ENCODE measurements around the gene CSF3.

CSF3 gene

DNA sequence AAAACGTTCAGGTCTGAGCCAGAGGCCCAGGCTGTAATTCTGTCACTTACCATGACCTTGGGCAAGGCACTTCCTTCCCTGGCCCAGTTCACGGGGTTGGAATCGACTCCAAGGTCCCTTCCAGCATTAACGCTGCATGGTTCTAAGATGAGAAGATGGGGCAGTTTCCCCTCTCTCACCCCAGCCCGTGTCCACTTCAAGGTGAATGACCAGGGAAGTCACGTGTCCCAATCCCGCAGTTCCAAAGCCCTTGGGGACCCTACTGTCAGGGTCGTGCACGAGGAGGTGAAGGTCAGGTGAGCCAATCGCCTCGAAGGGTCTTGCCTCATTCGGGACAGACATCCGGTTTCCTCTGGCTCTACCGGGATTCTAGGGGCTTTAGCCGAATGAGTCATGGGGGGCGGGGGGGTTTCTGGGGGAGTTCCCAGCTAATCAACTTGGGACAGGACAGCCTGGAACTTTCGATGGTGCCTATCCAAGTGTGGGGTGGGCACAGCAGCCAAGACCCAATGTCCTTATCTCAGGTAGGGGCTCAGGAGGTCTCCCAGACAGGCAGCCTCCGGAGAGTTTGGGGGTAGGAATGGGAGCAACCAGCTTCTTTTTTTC is 762 bp upstream of the CSF3 start:
- Mint-ChIP-seq H3K36me3 (no peaks in the 10 kb centered on the region), H3K4me3 (no peak overlapping the region), H3K27me3 (no peaks in the 10 kb centered on the region), H3K9me3 (ENCODE audit: low read depth) (no peaks in the 10 kb centered on the region), H3K27ac (no peak overlapping the region), H3K4me1 (ENCODE audit: low read depth) (peaks cover 12% of the 10 kb centered on the region)

DNA sequence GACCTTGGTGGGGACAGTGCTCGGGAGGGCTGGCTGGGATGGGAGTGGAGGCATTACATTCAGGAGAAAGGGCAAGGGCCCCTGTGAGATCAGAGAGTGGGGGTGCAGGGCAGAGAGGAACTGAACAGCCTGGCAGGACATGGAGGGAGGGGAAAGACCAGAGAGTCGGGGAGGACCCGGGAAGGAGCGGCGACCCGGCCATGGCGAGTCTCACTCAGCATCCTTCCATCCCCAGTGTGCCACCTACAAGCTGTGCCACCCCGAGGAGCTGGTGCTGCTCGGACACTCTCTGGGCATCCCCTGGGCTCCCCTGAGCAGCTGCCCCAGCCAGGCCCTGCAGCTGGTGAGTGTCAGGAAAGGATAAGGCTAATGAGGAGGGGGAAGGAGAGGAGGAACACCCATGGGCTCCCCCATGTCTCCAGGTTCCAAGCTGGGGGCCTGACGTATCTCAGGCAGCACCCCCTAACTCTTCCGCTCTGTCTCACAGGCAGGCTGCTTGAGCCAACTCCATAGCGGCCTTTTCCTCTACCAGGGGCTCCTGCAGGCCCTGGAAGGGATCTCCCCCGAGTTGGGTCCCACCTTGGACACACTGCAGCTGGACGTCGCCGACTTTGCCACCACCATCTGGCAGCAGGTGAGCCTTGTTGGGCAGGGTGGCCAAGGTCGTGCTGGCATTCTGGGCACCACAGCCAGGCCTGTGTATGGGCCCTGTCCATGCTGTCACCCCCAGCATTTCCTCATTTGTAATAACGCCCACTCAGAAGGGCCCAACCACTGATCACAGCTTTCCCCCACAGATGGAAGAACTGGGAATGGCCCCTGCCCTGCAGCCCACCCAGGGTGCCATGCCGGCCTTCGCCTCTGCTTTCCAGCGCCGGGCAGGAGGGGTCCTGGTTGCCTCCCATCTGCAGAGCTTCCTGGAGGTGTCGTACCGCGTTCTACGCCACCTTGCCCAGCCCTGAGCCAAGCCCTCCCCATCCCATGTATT is 1.1 kb downstream of the CSF3 start:
- H3K9me3 Mint-ChIP-seq (ENCODE audit: low read depth), result no peaks in the 10 kb centered on the region
- no peak overlapping the region for H3K27ac Mint-ChIP-seq

GRCh38 chr17:40017422-40018080 is 2.3 kb downstream of the CSF3 start:
- H3K27ac Mint-ChIP-seq, result no peak overlapping the region
- H3K4me1 Mint-ChIP-seq (ENCODE audit: low read depth), result peaks cover 5% of the 10 kb centered on the region
- H3K4me3 Mint-ChIP-seq, result no peak overlapping the region
- no peaks in the 10 kb centered on the region for H3K9me3 Mint-ChIP-seq (ENCODE audit: low read depth)
- no peaks in the 10 kb centered on the region for H3K36me3 Mint-ChIP-seq
- no peaks in the 10 kb centered on the region for H3K27me3 Mint-ChIP-seq

More for the DNA sequence above, 1.1 kb downstream of the CSF3 start:
- H3K4me1 Mint-ChIP-seq (ENCODE audit: low read depth), result peaks cover 5% of the 10 kb centered on the region
- H3K36me3 Mint-ChIP-seq, result no peaks in the 10 kb centered on the region
- no peak overlapping the region for H3K4me3 Mint-ChIP-seq
- no peaks in the 10 kb centered on the region for H3K27me3 Mint-ChIP-seq

- peaks cover 4% of the 10 kb centered on the region for H3K4me1 Mint-ChIP-seq (ENCODE audit: low read depth)
- no peak overlapping the region for H3K27ac Mint-ChIP-seq
- no peaks in the 10 kb centered on the region for H3K9me3 Mint-ChIP-seq (ENCODE audit: low read depth)
- H3K4me3 Mint-ChIP-seq, result no peak overlapping the region
- no peaks in the 10 kb centered on the region for H3K27me3 Mint-ChIP-seq
- H3K36me3 Mint-ChIP-seq, result no peaks in the 10 kb centered on the region
These were observed 3.2 kb downstream of the CSF3 start for GRCh38 chr17:40018211-40019121.

GRCh38 chr17:40019140-40019991 is 4.1 kb downstream of the CSF3 start:
- no peak overlapping the region for H3K4me3 Mint-ChIP-seq
- no peaks in the 10 kb centered on the region for H3K9me3 Mint-ChIP-seq (ENCODE audit: low read depth)
- no peak overlapping the region for H3K27ac Mint-ChIP-seq
- H3K4me1 Mint-ChIP-seq (ENCODE audit: low read depth), result no peaks in the 10 kb centered on the region
- no peaks in the 10 kb centered on the region for H3K27me3 Mint-ChIP-seq
- no peaks in the 10 kb centered on the region for H3K36me3 Mint-ChIP-seq

DNA sequence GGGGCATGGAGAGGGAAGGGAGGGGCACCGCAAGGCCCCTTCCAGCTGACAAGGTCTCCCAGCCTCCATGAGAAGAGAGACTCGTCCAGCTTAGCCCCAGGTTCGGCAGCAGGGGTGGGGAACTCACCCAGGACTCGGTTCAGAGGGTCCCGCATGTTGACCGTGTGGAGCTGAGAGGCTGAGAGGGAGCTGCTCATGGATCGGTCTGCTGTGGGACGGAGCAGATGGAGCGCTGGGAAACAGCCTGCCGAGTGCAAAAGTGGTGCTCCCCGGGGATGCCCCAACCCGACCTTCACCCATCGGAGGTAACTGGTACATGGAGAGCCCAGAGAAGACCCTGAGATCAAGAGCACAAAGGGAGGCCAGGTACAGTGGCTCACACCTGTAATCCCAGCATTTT is 4.9 kb downstream of the CSF3 start:
- H3K27me3 Mint-ChIP-seq, result no peaks in the 10 kb centered on the region
- no peaks in the 10 kb centered on the region for H3K36me3 Mint-ChIP-seq
- no peaks in the 10 kb centered on the region for H3K4me1 Mint-ChIP-seq (ENCODE audit: low read depth)
- H3K9me3 Mint-ChIP-seq (ENCODE audit: low read depth), result no peaks in the 10 kb centered on the region
- H3K27ac Mint-ChIP-seq, result no peak overlapping the region
- no peak overlapping the region for H3K4me3 Mint-ChIP-seq

GRCh38 chr17:40021451-40021971 is 6.3 kb downstream of the CSF3 start:
- H3K4me3 Mint-ChIP-seq, result no peak overlapping the region
- H3K27ac Mint-ChIP-seq, result no peak overlapping the region
- H3K4me1 Mint-ChIP-seq (ENCODE audit: low read depth), result peaks cover 13% of the 10 kb centered on the region
- H3K9me3 Mint-ChIP-seq (ENCODE audit: low read depth), result no peaks in the 10 kb centered on the region
- peaks cover 6% of the 10 kb centered on the region for H3K36me3 Mint-ChIP-seq
- no peaks in the 10 kb centered on the region for H3K27me3 Mint-ChIP-seq

- peaks cover 15% of the 10 kb centered on the region for H3K4me1 Mint-ChIP-seq (ENCODE audit: low read depth)
- no peaks in the 10 kb centered on the region for H3K27me3 Mint-ChIP-seq
- H3K36me3 Mint-ChIP-seq, result peaks cover 6% of the 10 kb centered on the region
- no peak overlapping the region for H3K4me3 Mint-ChIP-seq
- H3K27ac Mint-ChIP-seq, result no peak overlapping the region
- no peaks in the 10 kb centered on the region for H3K9me3 Mint-ChIP-seq (ENCODE audit: low read depth)
These were observed 7.3 kb downstream of the CSF3 start for GRCh38 chr17:40022497-40022896.

DNA sequence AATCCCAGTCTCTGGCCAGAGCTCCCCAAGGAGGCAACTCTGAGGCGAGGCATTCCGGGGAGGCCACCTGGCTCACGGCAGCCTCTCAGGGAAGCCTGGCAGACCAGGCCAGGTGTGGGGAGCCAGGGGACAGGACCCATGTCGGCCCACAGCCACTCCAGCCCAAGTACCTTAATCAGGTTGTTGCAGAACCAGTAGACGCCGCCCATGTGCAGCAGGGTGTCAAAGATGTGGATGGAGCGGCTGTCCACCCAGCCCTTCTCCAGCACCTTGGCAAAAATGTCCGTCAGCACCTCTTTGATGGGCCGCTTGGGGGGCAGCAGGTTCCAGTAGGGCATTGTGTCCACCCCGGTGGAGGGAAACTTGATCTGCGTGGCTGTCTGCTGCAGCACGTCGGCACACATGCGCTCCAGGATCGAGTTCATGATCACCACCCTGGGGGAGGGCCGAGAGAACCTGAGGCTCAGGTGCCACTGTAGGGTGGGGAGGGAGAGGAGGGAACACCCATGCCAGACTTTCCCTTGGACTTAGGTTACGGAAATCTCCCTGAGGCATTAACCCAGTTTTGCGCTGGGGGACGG is 7.8 kb downstream of the CSF3 start:
- H3K4me3 Mint-ChIP-seq, result no peak overlapping the region
- no peaks in the 10 kb centered on the region for H3K27me3 Mint-ChIP-seq
- peaks cover 6% of the 10 kb centered on the region for H3K36me3 Mint-ChIP-seq
- H3K27ac Mint-ChIP-seq, result no peak overlapping the region
- peaks cover 15% of the 10 kb centered on the region for H3K4me1 Mint-ChIP-seq (ENCODE audit: low read depth)
- no peaks in the 10 kb centered on the region for H3K9me3 Mint-ChIP-seq (ENCODE audit: low read depth)

DNA sequence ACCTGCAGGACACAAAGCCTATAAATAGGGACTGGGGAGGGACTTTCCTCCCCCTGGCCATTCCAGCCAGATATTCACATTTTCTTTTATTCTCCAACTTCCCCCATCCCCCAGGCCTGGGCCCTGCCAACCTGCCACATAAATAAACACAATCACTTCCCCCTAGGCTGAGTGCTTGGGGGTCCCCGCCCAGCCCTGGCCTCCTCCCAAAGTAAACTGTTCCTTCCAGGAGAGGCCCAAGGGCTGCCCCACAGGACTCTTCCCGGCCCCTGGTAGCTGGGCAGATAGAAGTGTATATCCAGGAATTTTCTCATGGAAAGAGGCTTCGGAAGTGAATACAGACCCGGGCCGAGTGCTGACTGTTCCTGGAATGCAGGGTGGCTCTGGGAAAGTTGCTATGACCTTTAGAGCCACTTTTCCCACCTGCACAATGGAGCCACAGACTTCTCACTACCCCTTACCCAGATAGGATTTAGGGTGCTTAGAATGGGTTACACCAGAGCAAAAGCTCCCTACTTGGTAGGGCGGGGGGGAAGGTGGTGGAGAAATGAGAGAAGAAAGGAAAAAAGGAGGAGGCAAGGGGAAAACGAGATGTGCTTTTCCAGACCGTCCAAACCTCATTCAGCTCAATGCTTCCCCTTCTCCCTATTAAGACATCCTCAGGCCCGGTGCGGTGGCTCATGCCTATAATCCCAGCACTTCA is 8.5 kb downstream of the CSF3 start:
- H3K27ac Mint-ChIP-seq, result no peak overlapping the region

GRCh38 chr17:40024901-40025300 is 9.7 kb downstream of the CSF3 start:
- H3K9me3 Mint-ChIP-seq (ENCODE audit: low read depth), result no peaks in the 10 kb centered on the region
- peaks cover 15% of the 10 kb centered on the region for H3K4me1 Mint-ChIP-seq (ENCODE audit: low read depth)
- H3K27ac Mint-ChIP-seq, result no peak overlapping the region
- peaks cover 8% of the 10 kb centered on the region for H3K36me3 Mint-ChIP-seq
- H3K4me3 Mint-ChIP-seq, result no peak overlapping the region
- no peaks in the 10 kb centered on the region for H3K27me3 Mint-ChIP-seq

More for the DNA sequence above, 8.5 kb downstream of the CSF3 start:
- H3K4me1 Mint-ChIP-seq (ENCODE audit: low read depth), result peaks cover 15% of the 10 kb centered on the region
- H3K36me3 Mint-ChIP-seq, result peaks cover 6% of the 10 kb centered on the region
- H3K9me3 Mint-ChIP-seq (ENCODE audit: low read depth), result no peaks in the 10 kb centered on the region
- no peaks in the 10 kb centered on the region for H3K27me3 Mint-ChIP-seq
- no peak overlapping the region for H3K4me3 Mint-ChIP-seq

DNA sequence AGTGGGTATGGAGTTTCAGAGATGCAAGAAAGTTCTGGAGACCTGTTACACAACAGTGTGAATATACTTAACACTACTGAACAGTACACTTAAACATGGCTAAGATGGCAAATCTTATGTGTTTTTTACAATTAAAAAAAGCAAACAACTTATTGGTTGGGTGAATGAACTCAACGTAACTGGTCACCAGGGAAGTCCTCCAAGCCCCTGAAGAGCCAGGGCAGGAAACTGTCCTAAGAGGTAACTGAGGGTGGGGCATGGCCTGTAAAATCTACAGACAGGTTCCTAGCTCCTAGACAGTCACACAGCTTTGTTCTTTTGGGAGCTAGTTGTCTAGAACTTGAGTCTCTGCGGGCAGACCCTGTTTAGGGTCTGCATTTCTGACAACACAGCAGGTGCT is 10.3 kb downstream of the CSF3 start:
- H3K4me3 Mint-ChIP-seq, result peak overlapping the region; percentile 51
- H3K9me3 Mint-ChIP-seq (ENCODE audit: low read depth), result no peaks in the 10 kb centered on the region
- no peaks in the 10 kb centered on the region for H3K27me3 Mint-ChIP-seq
- peaks cover 8% of the 10 kb centered on the region for H3K36me3 Mint-ChIP-seq
- no peak overlapping the region for H3K27ac Mint-ChIP-seq
- H3K4me1 Mint-ChIP-seq (ENCODE audit: low read depth), result peaks cover 15% of the 10 kb centered on the region

All from activated naive CD8-positive, alpha-beta T cell (primary cell).